CD14-positive monocyte (primary cell): ENCODE measurements around the gene CHCHD6. TPM values are rescaled to one million over a fixed set of nuclear protein-coding genes. Genes with fewer than 3 reads are reported as not detected.

Source experiments
- DNase-seq, 3 donors: peaks; one replicate each; pipeline ENCODE4 v3.0.0-alpha.2; 2011 to 2022
- H2AFZ ChIP-seq: 2 replicates; pipeline ENCODE4 v1.6.0; 2012; ENCODE audit warnings: mild to moderate bottlenecking, low read depth, low read length, inconsistent platforms; ENCODE audit not compliant: insufficient read depth, poor library complexity, severe bottlenecking
- H3K27ac ChIP-seq, 2 donors: 1 replicate in 1 of 2; 2 replicates in 1 of 2; pipeline ENCODE4 v1.5.1; 2012 to 2013; ENCODE audit warnings: low read length in 2 of 2, control low read depth in 1 of 2, inconsistent platforms in 1 of 2, low read depth in 1 of 2, mild to moderate bottlenecking in 1 of 2
- H3K27me3 ChIP-seq, 2 donors: one replicate each; pipeline versions ENCODE4 v1.6.0 to v1.6.1; 2011 to 2013; ENCODE audit warnings: low read length in 2 of 2; ENCODE audit not compliant: control insufficient read depth in 2 of 2, insufficient read depth in 2 of 2
- H3K36me3 ChIP-seq, 2 donors: replicated peaks in 1 of 2; 1 replicate in 1 of 2; 2 replicates in 1 of 2; pipeline versions ENCODE4 v1.5.1 to v1.6.1; 2012 to 2013; ENCODE audit warnings: low read length in 2 of 2, control low read depth in 1 of 2, inconsistent platforms in 1 of 2, mild to moderate bottlenecking in 1 of 2; ENCODE audit not compliant: insufficient read depth in 2 of 2, control insufficient read depth in 1 of 2
- H3K4me1 ChIP-seq, 2 donors: 1 replicate in 1 of 2; 2 replicates in 1 of 2; pipeline versions ENCODE4 v1.5.1 to v1.6.1; 2012 to 2013; ENCODE audit warnings: low read length in 2 of 2, control low read depth in 1 of 2, inconsistent platforms in 1 of 2, mild to moderate bottlenecking in 1 of 2, moderate library complexity in 1 of 2; ENCODE audit not compliant: insufficient read depth in 2 of 2, control insufficient read depth in 1 of 2
- H3K4me2 ChIP-seq: replicated peaks from 2 replicates; pipeline ENCODE3; 2012; ENCODE audit warnings: low read length, moderate library complexity, mild to moderate bottlenecking; ENCODE audit not compliant: poor library complexity, severe bottlenecking; ENCODE audit errors: extremely low read depth
- H3K4me3 ChIP-seq, 3 experiments: fragments of 200-600 bp in 1 of 3; sonication (generic) in 1 of 3; replicated peaks in 1 of 3; 1 replicate in 2 of 3; 2 replicates in 1 of 3; pipeline ENCODE4 v1.5.1; 2011 to 2013; ENCODE audit warnings: low read length in 3 of 3, mild to moderate bottlenecking in 3 of 3, control low read depth in 2 of 3, low read depth in 2 of 3, inconsistent platforms in 1 of 3, moderate library complexity in 1 of 3
- H3K79me2 ChIP-seq: 2 replicates; pipeline ENCODE4 v1.6.0; 2012; ENCODE audit warnings: mild to moderate bottlenecking, control low read depth, inconsistent platforms, low read length, moderate library complexity; ENCODE audit not compliant: insufficient read depth
- H3K9ac ChIP-seq: 2 replicates; pipeline ENCODE4 v1.6.0; 2017; ENCODE audit warnings: low read length, mild to moderate bottlenecking; ENCODE audit not compliant: insufficient read depth, poor library complexity, severe bottlenecking
- H3K9me3 ChIP-seq, 2 donors: replicated peaks in 1 of 2; 1 replicate in 1 of 2; 2 replicates in 1 of 2; pipeline versions ENCODE4 v1.5.1 to v1.6.1; 2012 to 2013; ENCODE audit warnings: low read length in 2 of 2, control low read depth in 1 of 2; ENCODE audit not compliant: control insufficient read depth in 1 of 2, insufficient read depth in 1 of 2
- H4K20me1 ChIP-seq: 2 replicates; pipeline ENCODE4 v1.6.0; 2012; ENCODE audit warnings: mild to moderate bottlenecking, low read length, control low read depth, moderate library complexity; ENCODE audit not compliant: insufficient read depth
- H3K27ac Mint-ChIP-seq, 7 donors: one replicate each; pipeline ENCODE4 v1.8.0; 2020; ENCODE audit warnings: mild to moderate bottlenecking in 7 of 7, mixed read lengths in 7 of 7, moderate library complexity in 6 of 7, inconsistent platforms in 2 of 7
- H3K27me3 Mint-ChIP-seq, 3 donors: one replicate each; pipeline ENCODE4 v1.8.0; 2021 to 2022; ENCODE audit warnings: low read depth in 3 of 3, mild to moderate bottlenecking in 3 of 3, mixed read lengths in 3 of 3, moderate library complexity in 3 of 3, inconsistent platforms in 1 of 3
- H3K36me3 Mint-ChIP-seq, 2 donors: one replicate each; pipeline ENCODE4 v1.8.0; 2020; ENCODE audit warnings: mixed read lengths in 2 of 2, inconsistent platforms in 1 of 2, mild to moderate bottlenecking in 1 of 2
- H3K4me1 Mint-ChIP-seq: one replicate; pipeline ENCODE4 v1.8.0; 2020; ENCODE audit warnings: mild to moderate bottlenecking, mixed read lengths
- H3K4me3 Mint-ChIP-seq, 2 donors: one replicate each; pipeline ENCODE4 v1.8.0; 2020; ENCODE audit warnings: mild to moderate bottlenecking in 2 of 2, mixed read lengths in 2 of 2, moderate library complexity in 1 of 2
- H3K9me3 Mint-ChIP-seq, 7 donors: one replicate each; pipeline ENCODE4 v1.8.0; 2020 to 2022; ENCODE audit warnings: mixed read lengths in 7 of 7, mild to moderate bottlenecking in 6 of 7, moderate library complexity in 6 of 7, inconsistent platforms in 2 of 7
- CTCF ChIP-seq: fragments of 200-600 bp; IDR thresholded peaks from one replicate; pipeline ENCODE4 v1.8.0; 2022; ENCODE audit warnings: antibody characterized with exemption, mild to moderate bottlenecking
- WGBS: methylation state at CpG from one replicate; pipeline ENCODE4 v1.1.5; 2013; ENCODE audit warnings: missing lambda C conversion rate; ENCODE audit not compliant: insufficient coverage; 5-methylcytosine and 5-hydroxymethylcytosine counted together
- intact Hi-C, 2 donors: fragments of 100-400 bp; cut with micrococcal nuclease; formaldehyde crosslinking; loops; one replicate each; pipeline versions ENCODE4 v1.15.0 to v1.15.1; 2023
- polyA plus RNA-seq, 3 donors: library from polyadenylated mRNA; depleted of rRNA in 1 of 3; unstranded in 2 of 3; stranded (reverse) in 1 of 3; fragments of 300-500 nt in 2 of 3; fragments of >200 nt in 1 of 3; fragmentation: Illumina TruSeq in 2 of 3; gene quantifications; 1 replicate in 2 of 3; 2 replicates in 1 of 3; pipeline ENCODE4 v1.2.3, GENCODE V29; 2012 to 2021

Gene CHCHD6
- polyA plus RNA-seq, 3 donors = 1.1 to 1.8 (median 1.8) TPM

- Mint-ChIP-seq H3K27me3 (peaks cover 18 to 75% (median 56%) of the 10 kb centered on the region in 3 donors), H3K36me3 (peaks cover 0 to 2% of the 10 kb centered on the region in 2 donors), H3K4me1 (no peaks in the 10 kb centered on the region), H3K4me3 (no peak overlapping the region), H3K27ac (no peak overlapping the region), H3K9me3 (no peaks in the 10 kb centered on the region)
- Histone ChIP-seq H3K79me2 (no peaks in the 10 kb centered on the region), H3K27ac (no peak overlapping the region), H3K36me3 (no peaks in the 10 kb centered on the region), H3K4me3 (no peak overlapping the region), H3K4me2 (no peak overlapping the region), H2AFZ (no peak overlapping the region), H3K9ac (no peak overlapping the region), H3K9me3 (no peaks in the 10 kb centered on the region), H3K27me3 (peaks cover 0 to 22% of the 10 kb centered on the region in 2 donors), H3K4me1 (no peaks in the 10 kb centered on the region), H4K20me1 (no peaks in the 10 kb centered on the region)
- no peak for DNase-seq
- TF ChIP-seq CTCF = no peak
- intact Hi-C loops = no loop called here
- 93% methylated on average over 5 of the region's 5 CpGs for whole genome bisulfite sequencing
These were observed 182.2 kb downstream of the CHCHD6 start for GRCh38 chr3:126886217-126886616.

- H3K36me3 Mint-ChIP-seq = peaks cover 0 to 2% of the 10 kb centered on the region in 2 donors
- no peaks in the 10 kb centered on the region for H3K9me3 ChIP-seq
- H4K20me1 ChIP-seq = no peaks in the 10 kb centered on the region
- H3K4me1 ChIP-seq = no peaks in the 10 kb centered on the region
- H3K27me3 ChIP-seq = peaks cover 0 to 32% of the 10 kb centered on the region in 2 donors
- no peak overlapping the region for H3K4me3 Mint-ChIP-seq
- H3K27ac Mint-ChIP-seq = no peak overlapping the region
- peaks cover 21 to 81% (median 59%) of the 10 kb centered on the region in 3 donors for H3K27me3 Mint-ChIP-seq
- WGBS = 97% methylated on average over 6 of the region's 7 CpGs
- intact Hi-C loops = no loop called here
- H3K27ac ChIP-seq = no peak overlapping the region
- no peak for DNase-seq
- H3K4me1 Mint-ChIP-seq = no peaks in the 10 kb centered on the region
- H3K4me3 ChIP-seq = no peak overlapping the region
- no peak for TF ChIP-seq CTCF
- no peak overlapping the region for H3K9ac ChIP-seq
- no peaks in the 10 kb centered on the region for H3K9me3 Mint-ChIP-seq
- H3K36me3 ChIP-seq = no peaks in the 10 kb centered on the region
- no peak overlapping the region for H2AFZ ChIP-seq
- no peak overlapping the region for H3K4me2 ChIP-seq
- H3K79me2 ChIP-seq = no peaks in the 10 kb centered on the region
These were observed 183.6 kb downstream of the CHCHD6 start for GRCh38 chr3:126887686-126888085.
